Hypothalamus (tissue), 51 donors: Measurements from ENCODE around the gene CNN2.

Source experiments
- DNase-seq, 51 donors: peaks; one replicate each; lab custom pipeline; 2025; lab: John Stamatoyannopoulos, UW

CNN2 gene

DNA sequence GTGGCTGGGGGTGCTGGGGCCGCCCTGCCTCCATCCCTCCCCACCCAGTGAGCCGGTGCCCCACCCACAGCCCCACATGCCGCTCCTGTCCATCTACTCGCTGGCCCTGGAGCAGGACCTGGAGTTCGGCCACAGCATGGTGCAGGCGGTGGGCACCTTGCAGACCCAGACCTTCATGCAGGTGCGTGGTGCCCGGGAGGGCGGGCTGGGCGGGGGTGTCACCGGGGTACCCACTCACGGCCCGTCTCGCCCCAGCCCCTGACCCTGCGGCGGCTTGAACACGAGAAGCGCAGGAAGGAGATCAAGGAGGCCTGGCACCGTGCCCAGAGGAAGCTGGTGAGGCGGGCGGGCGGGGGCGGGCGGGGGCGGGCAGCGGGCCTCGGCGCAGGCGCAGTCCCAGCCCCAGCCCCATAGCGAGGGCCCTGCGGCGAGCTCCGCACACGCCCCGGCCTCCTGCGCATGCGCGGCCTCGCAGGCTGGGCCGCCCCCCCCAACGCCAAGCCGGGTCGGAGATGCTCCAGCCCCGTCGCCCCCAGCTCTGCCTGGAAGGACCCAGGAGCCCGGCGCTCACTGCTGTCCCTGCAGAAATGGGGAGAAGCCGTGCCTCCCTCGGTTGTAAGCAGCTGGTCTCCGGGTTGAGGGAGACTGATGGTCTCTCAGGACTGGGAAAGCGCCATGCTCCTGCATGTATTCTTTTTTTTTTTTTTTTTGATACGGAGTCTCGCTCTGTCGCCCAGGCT, 48.3 kb downstream of the CNN2 start:
- peak in 16 of 51 donors; percentile 8 to 45 (median 24) for DNase-seq

DNA sequence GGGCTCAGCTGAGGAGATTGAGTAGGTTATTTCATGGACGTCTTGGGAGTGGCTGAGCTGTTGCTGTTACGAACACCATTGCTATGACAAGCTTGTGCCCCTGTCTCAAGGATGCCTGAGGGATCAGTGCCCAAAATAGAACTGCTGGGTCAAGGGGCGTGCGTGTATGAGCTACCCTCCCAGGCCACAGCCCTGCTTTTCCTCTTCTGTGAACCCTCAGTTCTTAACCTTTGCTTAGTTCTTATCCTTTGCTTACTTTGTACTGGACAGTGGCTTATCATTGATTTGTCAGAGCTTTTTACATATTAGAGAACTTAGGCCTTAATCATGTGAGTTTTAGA, 49.6 kb downstream of the CNN2 start:
- no peak for DNase-seq

DNA sequence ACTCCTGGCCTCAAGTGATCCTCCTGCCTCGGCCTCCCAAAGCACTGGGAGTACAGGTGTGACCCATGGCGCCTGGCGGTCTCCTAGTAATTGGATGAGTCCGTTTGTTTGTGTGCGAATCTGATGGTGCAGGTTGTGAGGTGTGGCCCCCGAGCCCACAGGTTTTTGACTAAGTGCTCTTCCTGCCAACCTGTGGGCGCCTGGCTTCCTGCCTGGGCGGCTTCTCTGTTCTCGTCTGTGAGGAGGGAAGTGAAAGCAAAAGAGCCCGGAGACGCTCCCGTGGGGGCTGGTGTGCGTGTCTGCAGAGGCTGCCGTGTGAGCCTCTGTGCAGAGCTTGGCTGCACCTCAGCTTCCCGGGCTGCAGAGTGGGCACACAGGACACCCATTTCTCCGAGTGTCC, 50.5 kb downstream of the CNN2 start:
- DNase-seq, result peak in 11 of 51 donors; percentile 8 to 56 (median 23)

DNA sequence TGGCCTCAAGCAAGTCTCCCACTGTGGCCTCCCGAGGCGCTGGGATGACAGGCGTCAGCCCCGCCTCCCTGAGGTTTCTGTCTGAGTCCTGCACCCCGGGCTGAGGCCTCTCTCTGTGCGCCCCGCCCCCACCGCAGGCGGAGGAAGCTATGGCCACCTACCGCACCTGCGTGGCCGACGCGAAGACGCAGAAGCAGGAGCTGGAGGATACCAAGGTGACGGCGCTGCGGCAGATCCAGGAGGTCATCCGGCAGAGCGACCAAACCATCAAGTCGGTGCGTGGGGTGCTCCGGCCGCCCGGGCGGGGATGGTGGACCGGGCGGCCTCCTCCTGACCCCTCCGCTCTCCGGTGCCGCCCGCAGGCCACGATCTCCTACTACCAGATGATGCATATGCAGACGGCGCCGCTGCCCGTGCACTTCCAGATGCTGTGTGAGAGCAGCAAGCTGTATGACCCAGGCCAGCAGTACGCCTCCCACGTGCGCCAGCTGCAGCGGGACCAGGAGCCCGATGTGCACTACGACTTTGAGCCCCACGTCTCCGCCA, 53.2 kb downstream of the CNN2 start:
- DNase-seq, result no peak

DNA sequence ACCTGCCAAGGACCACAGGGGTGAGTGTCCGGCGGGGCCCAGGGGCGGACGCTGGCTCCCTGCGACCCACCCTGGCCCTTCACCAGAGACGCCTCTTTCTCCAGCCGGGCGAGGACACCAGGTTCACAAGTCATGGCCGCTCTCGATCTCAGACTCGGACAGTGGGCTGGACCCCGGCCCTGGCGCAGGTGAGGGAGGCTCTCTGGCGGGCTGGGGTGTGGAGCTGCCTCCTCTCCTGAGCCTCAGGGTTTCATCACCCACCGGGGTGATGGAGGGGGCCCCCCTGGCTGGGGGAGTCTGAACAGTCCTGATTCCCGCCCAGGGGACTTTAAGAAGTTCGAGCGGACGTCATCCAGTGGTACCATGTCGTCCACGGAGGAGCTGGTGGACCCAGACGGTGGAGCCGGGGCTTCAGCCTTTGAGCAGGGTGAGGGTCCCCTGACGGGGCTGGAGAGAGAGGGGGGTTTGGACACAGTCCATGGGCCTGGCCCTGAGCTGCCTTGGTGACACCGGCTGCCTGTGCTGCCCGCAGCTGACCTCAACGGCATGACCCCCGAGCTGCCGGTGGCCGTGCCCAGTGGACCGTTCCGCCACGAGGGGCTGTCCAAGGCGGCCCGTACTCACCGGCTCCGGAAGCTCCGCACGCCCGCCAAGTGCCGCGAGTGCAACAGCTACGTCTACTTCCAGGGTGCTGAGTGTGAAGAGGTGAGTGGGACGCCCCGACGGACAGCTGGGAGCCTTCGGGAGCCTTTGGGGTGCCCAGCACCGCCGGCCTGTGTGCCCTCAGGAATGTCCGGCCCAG, 54.2 kb downstream of the CNN2 start:
- DNase-seq, result no peak

DNA sequence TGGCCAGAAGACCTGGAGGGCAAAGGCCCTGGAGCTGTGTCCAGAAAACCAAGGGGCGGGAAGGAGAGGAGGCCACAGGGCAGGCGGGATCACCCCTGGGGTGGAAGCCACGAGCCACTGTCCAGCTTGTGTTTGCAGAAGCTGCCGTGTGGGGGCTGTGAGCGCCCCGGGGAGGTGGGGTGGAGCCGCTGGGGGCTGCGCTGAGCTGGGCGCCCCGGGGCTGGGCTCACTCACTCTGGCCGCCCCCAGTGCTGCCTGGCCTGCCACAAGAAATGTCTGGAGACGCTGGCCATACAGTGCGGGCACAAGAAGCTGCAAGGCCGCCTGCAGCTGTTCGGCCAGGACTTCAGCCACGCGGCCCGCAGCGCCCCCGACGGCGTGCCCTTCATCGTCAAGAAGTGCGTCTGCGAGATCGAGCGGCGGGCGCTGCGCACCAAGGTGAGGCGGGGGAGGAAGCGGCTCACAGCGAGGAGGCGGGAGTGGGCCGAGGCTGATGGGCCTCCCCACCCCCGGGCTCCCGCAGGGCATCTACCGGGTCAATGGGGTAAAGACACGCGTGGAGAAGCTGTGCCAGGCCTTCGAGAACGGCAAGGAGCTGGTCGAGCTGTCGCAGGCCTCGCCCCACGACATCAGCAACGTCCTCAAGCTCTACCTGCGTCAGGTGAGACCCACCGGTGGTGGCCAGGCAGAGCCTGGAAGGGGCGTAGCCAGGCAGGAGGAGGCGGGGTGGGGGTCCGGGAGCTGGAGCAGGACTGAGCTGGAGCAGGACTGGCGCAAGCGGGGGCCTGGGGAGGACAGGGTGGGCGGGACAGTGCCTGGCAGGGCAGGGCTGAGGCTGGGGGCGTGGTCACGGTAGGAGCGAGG, 55.1 kb downstream of the CNN2 start:
- DNase-seq, result no peak

DNA sequence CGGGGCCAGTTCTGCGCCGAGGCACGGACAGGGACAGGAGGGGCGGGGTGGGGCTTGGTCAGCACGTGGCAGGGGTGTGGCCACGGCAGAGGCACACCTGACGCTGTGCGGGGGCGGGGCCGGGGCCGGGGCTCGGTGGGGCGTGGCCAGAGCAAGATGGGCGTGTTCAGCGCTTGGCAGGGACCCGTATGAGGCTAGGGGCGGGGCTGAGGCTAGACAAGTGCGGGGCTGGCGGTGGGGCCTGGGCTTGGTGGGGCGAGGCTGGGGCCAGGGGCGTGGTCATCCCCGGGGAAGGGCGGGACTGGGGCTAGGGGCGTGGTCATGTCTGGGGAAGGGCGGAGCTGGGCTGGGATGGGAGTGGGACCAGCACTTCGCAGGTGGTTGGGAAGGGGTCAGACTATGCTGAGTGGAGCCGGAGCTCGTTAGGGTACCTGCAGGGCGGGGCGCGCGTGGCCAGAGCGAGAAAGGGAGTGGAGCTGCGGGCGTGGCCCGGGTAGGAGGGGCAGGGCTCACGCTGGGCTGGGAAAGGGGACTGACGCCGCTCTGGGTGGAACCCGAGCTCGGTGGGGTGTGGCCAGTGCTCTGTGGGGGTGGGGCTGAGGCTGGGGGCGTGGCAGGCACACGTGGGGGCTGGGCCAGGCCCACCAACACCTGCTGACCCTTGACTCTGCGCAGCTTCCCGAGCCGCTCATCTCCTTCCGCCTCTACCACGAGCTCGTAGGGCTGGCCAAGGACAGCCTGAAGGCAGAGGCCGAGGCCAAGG, 55.9 kb downstream of the CNN2 start:
- DNase-seq, result no peak

DNA sequence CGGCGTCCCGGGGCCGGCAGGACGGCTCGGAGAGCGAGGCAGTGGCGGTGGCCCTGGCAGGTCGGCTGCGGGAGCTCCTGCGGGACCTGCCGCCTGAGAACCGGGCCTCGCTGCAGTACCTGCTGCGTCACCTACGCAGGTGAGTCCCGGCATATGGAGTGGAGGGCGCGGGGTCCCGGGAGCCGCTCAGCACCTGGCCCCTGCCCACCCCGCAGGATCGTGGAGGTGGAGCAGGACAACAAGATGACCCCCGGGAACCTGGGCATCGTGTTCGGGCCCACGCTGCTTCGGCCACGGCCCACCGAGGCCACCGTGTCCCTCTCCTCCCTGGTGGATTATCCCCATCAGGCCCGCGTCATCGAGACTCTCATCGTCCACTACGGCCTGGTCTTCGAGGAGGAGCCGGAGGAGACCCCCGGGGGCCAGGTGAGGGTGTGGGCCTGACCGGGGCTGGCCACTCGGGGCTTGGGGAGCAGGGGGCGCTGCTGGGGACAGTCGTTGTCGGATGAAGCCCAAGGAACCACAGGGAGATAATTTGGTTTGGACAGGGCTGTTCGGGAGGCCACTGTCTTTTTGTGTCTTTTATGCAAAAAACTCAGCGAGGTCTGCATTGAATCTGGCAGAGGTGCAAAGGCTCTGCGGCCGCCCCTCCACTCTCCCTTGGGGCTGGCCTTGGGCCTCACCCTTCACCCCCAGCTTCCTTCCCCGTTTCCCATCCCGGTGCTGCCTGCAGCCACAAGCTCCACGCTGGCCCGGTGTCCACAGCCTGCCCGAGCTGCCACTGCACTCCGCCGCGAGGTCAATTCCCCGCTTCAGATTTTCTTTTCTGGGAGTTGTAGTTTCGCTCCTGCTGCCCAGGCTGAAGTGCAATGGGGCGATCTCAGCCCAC, 56.8 kb downstream of the CNN2 start:
- DNase-seq, result no peak

DNA sequence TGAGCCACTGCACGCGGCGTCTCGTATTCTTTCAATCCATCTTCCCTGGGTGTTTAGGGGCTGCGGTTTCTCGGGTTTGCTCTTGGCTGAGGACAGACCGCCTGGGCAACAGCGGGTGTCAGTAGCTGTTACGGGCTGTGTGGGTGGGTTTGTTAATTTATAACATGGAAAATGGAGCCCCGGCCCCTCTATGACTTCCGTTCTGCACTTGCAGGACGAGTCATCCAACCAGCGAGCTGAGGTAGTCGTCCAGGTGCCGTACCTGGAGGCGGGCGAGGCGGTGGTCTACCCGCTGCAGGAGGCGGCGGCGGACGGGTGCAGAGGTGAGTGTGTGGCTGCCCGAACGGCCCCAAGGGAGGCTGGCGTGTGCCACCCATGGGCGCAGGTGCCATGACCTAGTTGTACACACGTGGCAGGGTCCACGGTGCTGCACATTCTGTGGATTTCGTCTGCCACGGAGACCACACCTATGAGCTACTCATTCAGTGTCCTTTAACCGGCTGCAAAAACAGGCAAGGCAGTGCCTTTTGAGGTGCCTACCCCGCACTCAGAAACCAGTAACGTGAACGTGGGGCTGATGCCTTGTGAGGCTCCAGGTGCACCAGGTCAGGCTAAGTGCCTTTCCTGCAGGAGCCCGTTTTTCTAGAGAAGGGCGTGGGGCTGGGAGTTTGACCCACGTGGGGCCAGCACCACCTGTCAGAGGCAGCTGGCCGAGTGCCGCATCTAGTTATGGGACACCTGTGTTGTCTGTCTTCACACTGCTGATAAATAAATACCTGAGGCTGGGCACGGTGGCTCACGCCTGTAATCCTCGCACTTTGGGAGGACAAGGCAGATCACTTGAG, 57.8 kb downstream of the CNN2 start:
- no peak for DNase-seq

DNA sequence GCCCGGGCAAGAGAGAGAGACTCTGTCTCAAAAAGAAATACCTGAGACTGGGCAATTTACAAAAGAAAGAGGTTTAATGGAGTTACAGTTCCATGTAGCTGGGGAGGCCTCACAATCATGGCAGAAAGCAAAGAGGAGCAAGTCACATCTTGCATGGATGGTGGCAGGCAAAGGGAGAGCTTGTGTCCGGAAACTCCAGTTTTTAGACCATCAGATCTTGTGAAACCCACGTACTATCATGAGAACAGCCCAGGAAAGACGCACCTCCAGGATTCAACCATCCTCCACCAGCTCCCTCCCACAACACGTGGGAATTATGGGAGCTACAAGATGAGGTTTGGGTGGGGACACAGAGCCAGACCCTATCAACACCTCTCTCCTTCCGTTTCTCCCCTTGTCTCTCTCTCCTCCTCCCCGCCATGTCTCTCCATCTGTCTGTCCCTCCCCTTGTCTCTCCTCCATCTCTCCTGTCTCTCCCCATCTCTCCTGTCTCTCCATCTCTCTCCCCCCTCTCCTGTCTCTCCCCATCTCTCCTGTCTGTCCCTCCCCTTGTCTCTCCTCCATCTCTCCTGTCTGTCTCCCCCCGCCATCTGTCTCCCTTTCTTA, 58.7 kb downstream of the CNN2 start:
- no peak for DNase-seq

DNA sequence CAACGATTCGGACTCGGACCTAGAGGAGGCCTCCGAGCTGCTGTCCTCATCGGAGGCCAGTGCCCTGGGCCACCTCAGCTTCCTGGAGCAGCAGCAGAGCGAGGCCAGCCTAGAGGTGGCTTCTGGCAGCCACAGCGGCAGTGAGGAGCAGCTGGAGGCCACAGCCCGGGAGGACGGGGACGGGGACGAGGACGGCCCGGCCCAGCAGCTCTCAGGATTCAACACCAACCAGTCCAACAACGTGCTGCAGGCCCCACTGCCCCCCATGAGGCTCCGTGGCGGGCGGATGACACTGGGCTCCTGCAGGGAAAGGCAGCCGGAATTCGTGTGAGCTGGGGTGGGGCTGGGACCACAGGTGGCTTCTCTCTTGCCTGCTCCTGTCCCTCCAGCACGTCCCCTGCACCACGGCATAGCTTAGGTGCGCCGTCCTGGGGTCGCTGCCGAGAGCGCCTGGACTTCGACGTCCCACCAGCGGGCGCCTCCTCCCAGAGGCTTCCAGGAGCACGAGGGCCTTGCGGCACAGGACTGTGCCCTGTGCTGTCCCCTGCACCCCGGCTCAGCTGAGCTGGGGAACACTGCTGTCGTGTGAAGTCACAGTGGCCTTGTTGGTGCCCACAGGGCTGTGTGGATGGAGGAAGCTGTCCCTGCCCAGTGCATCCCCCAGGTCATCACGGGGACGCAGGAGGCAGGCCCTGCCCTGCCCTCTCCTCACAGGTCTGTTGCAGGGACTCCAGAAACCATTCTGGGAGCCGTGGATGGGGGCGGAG, 59.5 kb downstream of the CNN2 start:
- no peak for DNase-seq

DNA sequence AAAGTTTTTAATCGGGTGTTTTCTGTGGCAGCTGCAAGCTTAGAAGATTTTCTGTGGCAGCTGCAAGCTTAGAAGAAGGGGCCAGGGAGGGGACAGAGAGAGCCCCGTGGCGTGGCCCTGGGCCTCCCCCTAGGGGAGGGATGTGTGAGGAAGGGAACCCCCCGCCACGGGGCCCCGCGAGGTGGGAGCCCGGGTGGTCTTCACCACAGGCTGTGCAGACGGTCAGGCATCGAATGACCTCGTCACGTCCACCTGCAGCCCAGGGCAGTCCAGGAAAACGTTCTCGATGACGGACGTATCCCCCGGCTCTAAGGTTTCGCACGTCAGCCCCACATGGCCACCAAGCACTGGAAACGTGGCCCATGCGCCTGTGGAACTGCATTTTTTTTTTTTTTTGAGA, 60.2 kb downstream of the CNN2 start:
- DNase-seq, result no peak

DNA sequence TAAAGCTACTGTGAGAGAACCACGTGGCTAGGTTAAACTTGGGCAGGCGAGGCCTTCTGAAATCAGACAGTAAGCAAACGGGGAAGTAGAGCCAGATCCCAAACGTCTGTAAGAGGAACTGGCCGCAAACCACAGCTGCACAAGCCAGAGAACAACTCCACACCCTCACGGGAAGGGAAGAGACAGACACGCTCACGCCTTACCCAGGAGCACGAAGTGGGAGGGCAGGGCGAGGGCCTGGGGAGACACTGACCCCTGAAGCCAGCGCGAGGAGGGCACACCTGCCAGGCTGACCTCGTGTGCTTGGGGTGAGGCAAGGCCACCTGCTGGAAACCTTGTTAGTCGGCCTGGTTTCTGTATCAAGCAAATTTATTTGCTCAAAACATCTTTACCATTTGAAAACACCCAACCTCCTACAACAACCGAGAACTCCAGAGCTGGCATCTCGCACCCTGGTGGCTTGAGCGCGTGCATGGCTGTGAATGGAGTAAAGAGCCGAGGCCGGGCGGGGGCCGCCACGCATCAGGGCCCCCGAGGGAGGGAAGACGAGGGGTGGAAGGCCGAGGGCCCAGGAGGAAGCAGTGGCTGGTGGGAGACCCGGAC, 61.5 kb downstream of the CNN2 start:
- DNase-seq, result peak in 17 of 51 donors; percentile 9 to 50 (median 22)

DNA sequence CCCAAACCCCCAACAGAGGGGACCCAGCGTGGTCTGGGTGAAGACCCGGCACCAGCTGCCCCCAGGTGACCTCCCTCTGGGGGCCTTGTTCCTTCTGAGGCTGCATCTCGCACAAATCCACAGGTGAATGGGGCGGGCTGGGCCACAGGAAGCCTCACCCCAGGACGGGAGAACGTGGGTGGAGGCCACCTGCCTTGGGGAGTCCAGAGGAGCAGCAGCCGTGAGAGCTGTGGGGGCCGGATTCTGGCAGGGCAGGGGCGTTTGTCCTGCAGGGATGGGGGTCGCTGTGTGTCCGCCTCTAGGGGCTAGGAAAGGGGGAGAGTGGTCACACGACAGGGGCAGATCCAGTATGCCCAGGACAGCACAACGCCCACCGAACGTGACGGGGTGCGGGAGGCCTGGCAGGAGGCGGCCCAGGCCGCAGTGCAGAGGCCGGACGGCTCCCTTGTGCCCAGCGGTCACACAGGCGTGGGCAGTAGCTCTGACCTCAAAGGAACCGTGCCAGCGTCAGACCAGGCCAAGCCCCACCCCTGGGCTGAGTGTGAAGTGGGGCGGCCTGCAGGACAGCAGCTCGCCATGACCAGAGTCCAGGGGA, 62.1 kb downstream of the CNN2 start:
- no peak for DNase-seq
